Measurements from ENCODE around the gene GRM7. TPM values are rescaled to one million over a fixed set of nuclear protein-coding genes. Genes with fewer than 3 reads are reported as not detected.

The GRM7 gene
- total RNA-seq, 1 donor from 2014 or later: 0.34 TPM

DNA sequence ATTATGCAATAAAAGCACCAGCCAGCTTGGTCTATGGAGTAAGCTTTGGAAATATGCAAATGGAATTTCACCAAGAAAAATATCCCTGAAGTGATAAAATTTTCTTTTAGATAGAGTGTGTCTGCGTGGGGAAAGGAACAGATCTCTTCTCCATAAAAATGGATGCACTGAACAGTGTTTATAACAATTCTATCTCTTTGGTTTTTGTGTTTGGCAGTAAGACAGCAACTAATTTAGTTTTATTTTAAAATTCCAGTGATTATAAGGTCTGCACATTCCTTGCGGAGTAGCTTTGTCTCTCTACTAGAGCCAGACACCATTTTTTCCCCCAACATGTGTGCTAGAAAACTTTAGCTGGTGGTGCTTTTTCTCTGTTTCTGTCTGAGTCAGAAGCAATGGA lies 712.4 kb downstream of the GRM7 start:
- Mint-ChIP-seq H3K27me3 (no peaks in the 10 kb centered on the region), H3K27ac (no peak overlapping the region), H3K4me3 (ENCODE audit: low read depth) (no peak overlapping the region), H3K9me3 (ENCODE audit: low read depth) (peaks cover 9% of the 10 kb centered on the region), H3K4me1 (ENCODE audit: low read depth) (no peaks in the 10 kb centered on the region), H3K36me3 (ENCODE audit: insufficient read depth) (no peaks in the 10 kb centered on the region)
- no peak for DNase-seq (ENCODE audit: low spot score, unreplicated experiment)
- TF ChIP-seq, protein P1, sequence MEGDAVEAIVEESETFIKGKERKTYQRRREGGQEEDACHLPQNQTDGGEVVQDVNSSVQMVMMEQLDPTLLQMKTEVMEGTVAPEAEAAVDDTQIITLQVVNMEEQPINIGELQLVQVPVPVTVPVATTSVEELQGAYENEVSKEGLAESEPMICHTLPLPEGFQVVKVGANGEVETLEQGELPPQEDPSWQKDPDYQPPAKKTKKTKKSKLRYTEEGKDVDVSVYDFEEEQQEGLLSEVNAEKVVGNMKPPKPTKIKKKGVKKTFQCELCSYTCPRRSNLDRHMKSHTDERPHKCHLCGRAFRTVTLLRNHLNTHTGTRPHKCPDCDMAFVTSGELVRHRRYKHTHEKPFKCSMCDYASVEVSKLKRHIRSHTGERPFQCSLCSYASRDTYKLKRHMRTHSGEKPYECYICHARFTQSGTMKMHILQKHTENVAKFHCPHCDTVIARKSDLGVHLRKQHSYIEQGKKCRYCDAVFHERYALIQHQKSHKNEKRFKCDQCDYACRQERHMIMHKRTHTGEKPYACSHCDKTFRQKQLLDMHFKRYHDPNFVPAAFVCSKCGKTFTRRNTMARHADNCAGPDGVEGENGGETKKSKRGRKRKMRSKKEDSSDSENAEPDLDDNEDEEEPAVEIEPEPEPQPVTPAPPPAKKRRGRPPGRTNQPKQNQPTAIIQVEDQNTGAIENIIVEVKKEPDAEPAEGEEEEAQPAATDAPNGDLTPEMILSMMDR (IDR thresholded peaks at IDR 0.05; ENCODE audit: unreplicated experiment): no peak

DNA sequence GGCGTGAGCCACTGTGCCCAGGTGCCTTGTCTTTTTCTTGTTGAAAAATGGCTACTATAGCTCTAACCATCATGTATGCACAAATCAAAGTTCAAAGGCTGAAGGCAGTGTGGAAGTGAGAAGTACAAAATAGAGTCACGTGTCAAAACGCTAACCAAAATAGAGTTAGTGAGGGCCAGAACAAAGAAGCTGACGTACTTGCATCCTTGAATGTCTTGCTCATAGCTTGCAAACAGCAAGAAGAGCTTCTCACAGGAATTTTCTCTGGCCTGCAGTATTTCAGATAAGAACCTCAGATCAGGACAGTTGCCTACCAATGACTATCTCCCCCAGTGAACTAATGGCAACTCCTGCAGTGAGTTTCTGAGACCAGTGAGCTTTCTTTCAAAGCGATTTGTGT lies 713.5 kb downstream of the GRM7 start:
- Mint-ChIP-seq H3K9me3 (ENCODE audit: low read depth) (peaks cover 9% of the 10 kb centered on the region), H3K27ac (no peak overlapping the region), H3K36me3 (ENCODE audit: insufficient read depth) (no peaks in the 10 kb centered on the region), H3K4me1 (ENCODE audit: low read depth) (no peaks in the 10 kb centered on the region), H3K27me3 (no peaks in the 10 kb centered on the region), H3K4me3 (ENCODE audit: low read depth) (no peak overlapping the region)
- no peak for DNase-seq (ENCODE audit: low spot score, unreplicated experiment)
- TF ChIP-seq, protein P1 (IDR thresholded peaks at IDR 0.05; ENCODE audit: unreplicated experiment): no peak

DNA sequence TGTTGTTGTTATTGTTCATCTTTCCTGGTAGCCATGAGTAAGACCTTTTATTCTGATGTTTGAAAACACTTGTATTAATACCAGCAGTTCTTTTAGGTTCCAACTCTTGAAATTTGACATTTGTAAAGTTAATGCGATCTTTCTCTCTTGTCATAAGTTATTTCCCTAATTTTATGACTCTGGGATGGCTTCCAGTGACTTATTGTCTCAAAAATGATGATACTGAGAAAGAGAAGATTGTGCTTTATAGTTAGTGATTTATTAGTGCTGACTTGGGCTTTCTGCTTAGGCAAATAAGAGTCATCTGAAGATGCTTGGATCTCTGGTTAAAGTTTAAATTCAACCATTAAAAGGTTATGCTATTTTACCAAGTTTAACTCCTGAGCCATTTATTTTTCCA lies 715.2 kb downstream of the GRM7 start:
- Mint-ChIP-seq H3K4me1 (ENCODE audit: low read depth) (no peaks in the 10 kb centered on the region), H3K27ac (no peak overlapping the region), H3K36me3 (ENCODE audit: insufficient read depth) (no peaks in the 10 kb centered on the region), H3K27me3 (no peaks in the 10 kb centered on the region), H3K9me3 (ENCODE audit: low read depth) (peaks cover 9% of the 10 kb centered on the region), H3K4me3 (ENCODE audit: low read depth) (no peak overlapping the region)
- DNase-seq (ENCODE audit: low spot score, unreplicated experiment): no peak
- TF ChIP-seq, protein P1 (IDR thresholded peaks at IDR 0.05; ENCODE audit: unreplicated experiment): no peak

DNA sequence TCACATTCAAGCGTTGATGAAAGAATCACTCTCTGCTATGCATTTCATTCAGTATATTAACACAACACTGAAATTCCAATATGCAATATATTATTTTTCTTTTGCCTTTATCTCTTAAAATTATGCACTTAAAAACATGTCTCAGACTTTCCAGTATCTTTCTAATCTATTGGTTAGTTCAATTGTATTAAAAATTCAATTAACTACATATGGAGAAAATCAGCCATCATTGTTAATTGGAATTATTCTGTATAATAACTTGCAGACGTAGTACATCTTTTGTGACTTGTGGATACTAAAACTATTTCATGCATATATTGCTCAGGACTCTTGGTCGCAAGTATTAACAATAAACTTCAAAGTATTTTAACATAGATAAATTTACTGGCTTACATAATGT lies 715.6 kb downstream of the GRM7 start:
- H3K4me3 Mint-ChIP-seq (ENCODE audit: low read depth): no peak overlapping the region
- no peaks in the 10 kb centered on the region for H3K36me3 Mint-ChIP-seq (ENCODE audit: insufficient read depth)
- TF ChIP-seq, protein P1 (IDR thresholded peaks at IDR 0.05; ENCODE audit: unreplicated experiment): no peak
- DNase-seq (ENCODE audit: low spot score, unreplicated experiment): no peak
- H3K27me3 Mint-ChIP-seq: no peaks in the 10 kb centered on the region
- no peak overlapping the region for H3K27ac Mint-ChIP-seq
- H3K9me3 Mint-ChIP-seq (ENCODE audit: low read depth): peaks cover 6% of the 10 kb centered on the region
- no peaks in the 10 kb centered on the region for H3K4me1 Mint-ChIP-seq (ENCODE audit: low read depth)

DNA sequence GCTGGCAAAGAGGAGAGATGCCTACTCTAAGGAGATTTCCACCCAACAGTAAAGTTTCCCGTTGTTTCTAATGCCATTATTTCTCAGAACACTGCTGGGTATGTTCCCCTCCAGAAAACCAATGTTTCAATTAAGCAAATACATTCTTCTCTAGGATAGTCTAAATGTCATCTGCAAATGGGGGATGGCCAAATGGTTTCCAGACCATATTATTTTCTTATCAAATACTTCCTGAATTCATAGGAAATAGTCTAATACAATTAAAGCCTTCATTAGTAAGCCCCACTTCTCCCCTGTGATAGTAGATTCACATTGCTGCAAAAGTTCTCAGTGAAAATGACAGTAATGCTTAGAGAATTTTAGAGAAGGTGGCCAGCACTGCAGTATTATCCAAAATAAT lies 716.6 kb downstream of the GRM7 start:
- no peaks in the 10 kb centered on the region for H3K4me1 Mint-ChIP-seq (ENCODE audit: low read depth)
- no peaks in the 10 kb centered on the region for H3K9me3 Mint-ChIP-seq (ENCODE audit: low read depth)
- no peak overlapping the region for H3K27ac Mint-ChIP-seq
- H3K27me3 Mint-ChIP-seq: no peaks in the 10 kb centered on the region
- TF ChIP-seq, protein P1 (IDR thresholded peaks at IDR 0.05; ENCODE audit: unreplicated experiment): no peak
- H3K36me3 Mint-ChIP-seq (ENCODE audit: insufficient read depth): no peaks in the 10 kb centered on the region
- no peak for DNase-seq (ENCODE audit: low spot score, unreplicated experiment)
- no peak overlapping the region for H3K4me3 Mint-ChIP-seq (ENCODE audit: low read depth)

Data from progenitor cell of endocrine pancreas (in vitro differentiated cells).